ENCODE data around the gene ZNF844.
"Not testable (repeated sequence)": the region's sequence is repeated elsewhere in the genome, so short reads cannot be mapped to it uniquely, and the experiment has no call there.

The ZNF844 gene

GRCh38 chr19:12092065-12092867, 27.7 kb downstream of the ZNF844 start:
- DNase-seq (ENCODE audit: low read depth) = peak; percentile 93

- peak; percentile 16 for DNase-seq (ENCODE audit: low read depth)
Observed at GRCh38 chr19:12092956-12093355, 28.4 kb downstream of the ZNF844 start.

GRCh38 chr19:12093777-12094176, 29.2 kb downstream of the ZNF844 start:
- no peak for DNase-seq (ENCODE audit: low read depth)

- DNase-seq (ENCODE audit: low read depth) = no peak
Observed at GRCh38 chr19:12095111-12095790, 30.7 kb downstream of the ZNF844 start.

GRCh38 chr19:12098040-12098439, 33.5 kb downstream of the ZNF844 start:
- no peak for DNase-seq (ENCODE audit: low read depth)

- DNase-seq (ENCODE audit: low read depth) = not testable (repeated sequence)
Observed at GRCh38 chr19:12103909-12104308, 39.4 kb downstream of the ZNF844 start.

- DNase-seq (ENCODE audit: low read depth) = peak; percentile 22
Observed at GRCh38 chr19:12111176-12111575, 46.6 kb downstream of the ZNF844 start.

- DNase-seq (ENCODE audit: low read depth) = peak; percentile 46
Observed at GRCh38 chr19:12111943-12112637, 47.6 kb downstream of the ZNF844 start.

- no peak for DNase-seq (ENCODE audit: low read depth)
Observed at GRCh38 chr19:12112701-12113100, 48.2 kb downstream of the ZNF844 start.

- DNase-seq (ENCODE audit: low read depth) = no peak
Observed at GRCh38 chr19:12113121-12113520, 48.6 kb downstream of the ZNF844 start.

- no peak for DNase-seq (ENCODE audit: low read depth)
Observed at GRCh38 chr19:12117201-12117970, 52.9 kb downstream of the ZNF844 start.

GRCh38 chr19:12126707-12127106, 62.2 kb downstream of the ZNF844 start:
- no peak for DNase-seq (ENCODE audit: low read depth)
